Aorta (tissue), 5 donors: ENCODE measurements around the gene RAP1GAP2. TPM values are rescaled to one million over a fixed set of nuclear protein-coding genes. Genes with fewer than 3 reads are reported as not detected.
"Not testable (repeated sequence)": the region's sequence is repeated elsewhere in the genome, so short reads cannot be mapped to it uniquely, and the experiment has no call there.

Experiments used
- ATAC-seq: fragments of 200-7000 bp; cut with Tn5 transposase; one replicate; pipeline ENCODE4 v1.9.1; 2022; ENCODE audit warnings: moderate library complexity; ENCODE audit not compliant: low FRiP score
- DNase-seq, 2 donors: peaks; one replicate each; pipeline ENCODE4 v3.0.0-alpha.2; 2020
- H3K27ac ChIP-seq, 2 donors: one replicate each; pipeline ENCODE4 v1.5.1; 2013; ENCODE audit warnings: low read length in 2 of 2, mild to moderate bottlenecking in 2 of 2, moderate library complexity in 2 of 2, control low read depth in 1 of 2, inconsistent platforms in 1 of 2, low read depth in 1 of 2
- H3K27me3 ChIP-seq, 2 donors: one replicate each; pipeline ENCODE4 v1.6.1; 2013; ENCODE audit warnings: control low read depth in 1 of 2, low read length in 1 of 2, mild to moderate bottlenecking in 1 of 2, moderate library complexity in 1 of 2; ENCODE audit not compliant: insufficient read depth in 2 of 2, control insufficient read depth in 1 of 2
- H3K36me3 ChIP-seq, 2 donors: one replicate each; pipeline ENCODE4 v1.6.1; 2013; ENCODE audit warnings: control low read depth in 1 of 2, low read length in 1 of 2, mild to moderate bottlenecking in 1 of 2; ENCODE audit not compliant: insufficient read depth in 2 of 2, control insufficient read depth in 1 of 2
- H3K4me1 ChIP-seq, 2 donors: one replicate each; pipeline ENCODE4 v1.6.1; 2013; ENCODE audit warnings: low read length in 2 of 2, control low read depth in 1 of 2, mild to moderate bottlenecking in 1 of 2, moderate library complexity in 1 of 2; ENCODE audit not compliant: insufficient read depth in 2 of 2, control insufficient read depth in 1 of 2
- H3K4me3 ChIP-seq, 2 donors: one replicate each; pipeline ENCODE4 v1.5.1; 2013; ENCODE audit warnings: low read length in 2 of 2, control low read depth in 1 of 2, mild to moderate bottlenecking in 1 of 2
- H3K9me3 ChIP-seq: one replicate; pipeline ENCODE4 v1.6.1; 2013; ENCODE audit warnings: mild to moderate bottlenecking, low read length; ENCODE audit not compliant: control insufficient read depth
- WGBS, 2 donors: extraction: QIAGEN DNeasy Blood & Tissue Kit; methylation state at CpG; one replicate each; pipeline ENCODE4 v1.1.7; 2013; 5-methylcytosine and 5-hydroxymethylcytosine counted together
- intact Hi-C, 2 donors: fragments of 100-400 bp; cut with DNase I; formaldehyde crosslinking; loops; one replicate each; pipeline versions ENCODE4 v1.14.2 to v1.15.0; 2022
- polyA plus RNA-seq, 2 donors: library from polyadenylated mRNA; stranded (reverse); fragments of 200-250 nt; gene quantifications; one replicate each; pipeline ENCODE4 v1.2.3, GENCODE V29; 2013
- total RNA-seq, 2 donors: library from RNA; stranded (reverse); fragmentation: NEBNext Ultra II Directional; extraction: Animal tissue kit (Norgen Biotek cat#: 25700); gene quantifications; one replicate each; pipeline ENCODE4 v1.2.1, GENCODE V29; 2021
- donor health status: healthy with polysubstance abuse.
- donor health status: Bipolar disorder and iron deficiency.
- donor health status: DM: no; HTN: no; CAD: no.
- donor health status: DM: no; HTN: no; CAD: no.
- donor health status: DM: yes; HTN: yes; CAD: no.

The RAP1GAP2 gene
- total and polyA plus RNA-seq, 4 donors, result 2.0 to 7.7 (median 4.2) TPM

- no peaks in the 10 kb centered on the region for H3K36me3 ChIP-seq
- H3K9me3 ChIP-seq, result peaks cover 5% of the 10 kb centered on the region
- ATAC-seq (no peak), DNase-seq (no peak)
- H3K4me1 ChIP-seq, result no peaks in the 10 kb centered on the region
- WGBS, 2 donors, result 87 to 90% methylated on average over 4 of the region's 4 CpGs
- intact Hi-C loops, result no loop called here
- H3K4me3 ChIP-seq, result no peak overlapping the region
- no peak overlapping the region for H3K27ac ChIP-seq
- no peaks in the 10 kb centered on the region for H3K27me3 ChIP-seq
Observed at GRCh38 chr17:2783310-2784030, 12.8 kb upstream of the RAP1GAP2 start.

GRCh38 chr17:2784864-2785263 lies 11.4 kb upstream of the RAP1GAP2 start:
- no peak for DNase-seq
- 78 to 81% methylated on average over 8 of the region's 8 CpGs for WGBS, 2 donors

DNA sequence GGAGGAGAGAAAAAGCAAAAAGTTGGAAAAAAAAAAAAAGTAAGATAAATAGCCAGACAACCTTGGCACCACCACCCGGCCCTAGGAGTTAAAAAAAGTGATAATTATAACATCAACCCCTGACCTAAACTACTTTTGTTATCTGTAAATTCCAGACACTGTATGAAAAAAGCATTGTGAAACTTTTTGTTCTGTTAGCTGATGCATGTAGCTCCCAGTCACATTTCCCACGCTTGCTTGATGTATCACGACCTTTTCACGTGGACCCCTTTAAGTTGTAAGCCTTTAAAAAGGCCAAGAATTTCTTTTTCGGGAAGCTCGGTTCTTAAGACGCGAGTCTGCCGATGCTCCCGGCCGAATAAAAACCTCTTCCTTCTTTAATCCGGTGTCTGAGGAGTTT lies 10.9 kb upstream of the RAP1GAP2 start:
- 43 to 47% methylated on average over 12 of the region's 12 CpGs for WGBS, 2 donors
- ATAC-seq, intact Hi-C loops: not testable (repeated sequence)

More at GRCh38 chr17:2784864-2785263, 11.4 kb upstream of the RAP1GAP2 start:
- Histone ChIP-seq H3K36me3 (no peaks in the 10 kb centered on the region), H3K4me3 (no peak overlapping the region), H3K27ac (no peak overlapping the region), H3K27me3 (no peaks in the 10 kb centered on the region), H3K9me3 (peaks cover 5% of the 10 kb centered on the region), H3K4me1 (no peaks in the 10 kb centered on the region)
- no peak for ATAC-seq
- intact Hi-C loops, result no loop called here

DNA sequence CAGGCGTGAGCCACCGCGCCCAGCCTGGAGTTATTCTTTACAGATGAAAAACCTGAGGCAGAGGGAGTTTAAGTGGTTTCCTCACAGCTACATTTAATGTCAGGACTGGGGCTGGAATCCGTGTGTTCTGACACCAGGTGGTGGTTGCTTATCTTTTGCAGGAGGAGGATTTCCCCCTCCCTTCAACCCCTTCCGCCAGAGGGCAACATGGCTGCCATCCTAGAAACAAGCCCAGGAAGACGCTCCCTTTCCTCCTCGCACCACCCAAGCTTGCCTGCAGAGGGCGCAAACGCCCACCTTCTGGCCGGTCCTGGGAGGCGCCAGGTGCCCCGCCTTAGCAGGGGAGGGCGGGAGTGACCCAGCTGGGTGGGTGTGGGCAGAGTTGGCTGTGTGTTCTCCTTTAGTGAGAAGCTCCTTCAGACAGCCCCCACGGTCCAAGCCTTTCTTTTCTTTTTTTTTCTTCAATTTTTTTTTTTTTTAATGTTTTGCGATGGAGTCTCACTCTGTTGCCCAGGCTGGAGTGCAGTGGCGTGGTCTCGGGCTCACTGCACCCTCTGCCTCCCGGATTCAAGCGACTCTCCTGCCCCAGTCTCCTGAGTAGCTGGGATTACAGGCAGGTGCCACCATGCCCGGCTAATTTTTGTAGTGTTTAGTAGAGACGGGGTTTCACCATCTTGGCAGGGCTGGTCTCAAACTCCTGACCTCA lies 9.9 kb upstream of the RAP1GAP2 start:
- Histone ChIP-seq H3K27ac (no peak overlapping the region), H3K27me3 (no peaks in the 10 kb centered on the region), H3K4me1 (no peaks in the 10 kb centered on the region), H3K9me3 (peaks cover 5% of the 10 kb centered on the region), H3K4me3 (no peak overlapping the region), H3K36me3 (no peaks in the 10 kb centered on the region)
- ATAC-seq (peak; percentile 75), DNase-seq (peak; percentile 87 to 89)
- WGBS, 2 donors, result 35 to 40% methylated on average over 17 to 21 of the region's 21 CpGs
- intact Hi-C loops, result no loop called here

More for the DNA sequence above, 10.9 kb upstream of the RAP1GAP2 start:
- not testable (repeated sequence) for H3K9me3 ChIP-seq, H3K4me3 ChIP-seq, H3K4me1 ChIP-seq, H3K27me3 ChIP-seq, H3K27ac ChIP-seq, DNase-seq, H3K36me3 ChIP-seq

- no peak overlapping the region for H3K27ac ChIP-seq
- ATAC-seq (no peak), DNase-seq (no peak)
- WGBS, 2 donors, result 67 to 69% methylated on average over 3 of the region's 3 CpGs
- no peaks in the 10 kb centered on the region for H3K9me3 ChIP-seq
- H3K4me1 ChIP-seq, result no peaks in the 10 kb centered on the region
- no peak overlapping the region for H3K4me3 ChIP-seq
- no peaks in the 10 kb centered on the region for H3K27me3 ChIP-seq
- intact Hi-C loops, result no loop called here
- no peaks in the 10 kb centered on the region for H3K36me3 ChIP-seq
Observed at GRCh38 chr17:2789700-2790099, 6.5 kb upstream of the RAP1GAP2 start.

DNA sequence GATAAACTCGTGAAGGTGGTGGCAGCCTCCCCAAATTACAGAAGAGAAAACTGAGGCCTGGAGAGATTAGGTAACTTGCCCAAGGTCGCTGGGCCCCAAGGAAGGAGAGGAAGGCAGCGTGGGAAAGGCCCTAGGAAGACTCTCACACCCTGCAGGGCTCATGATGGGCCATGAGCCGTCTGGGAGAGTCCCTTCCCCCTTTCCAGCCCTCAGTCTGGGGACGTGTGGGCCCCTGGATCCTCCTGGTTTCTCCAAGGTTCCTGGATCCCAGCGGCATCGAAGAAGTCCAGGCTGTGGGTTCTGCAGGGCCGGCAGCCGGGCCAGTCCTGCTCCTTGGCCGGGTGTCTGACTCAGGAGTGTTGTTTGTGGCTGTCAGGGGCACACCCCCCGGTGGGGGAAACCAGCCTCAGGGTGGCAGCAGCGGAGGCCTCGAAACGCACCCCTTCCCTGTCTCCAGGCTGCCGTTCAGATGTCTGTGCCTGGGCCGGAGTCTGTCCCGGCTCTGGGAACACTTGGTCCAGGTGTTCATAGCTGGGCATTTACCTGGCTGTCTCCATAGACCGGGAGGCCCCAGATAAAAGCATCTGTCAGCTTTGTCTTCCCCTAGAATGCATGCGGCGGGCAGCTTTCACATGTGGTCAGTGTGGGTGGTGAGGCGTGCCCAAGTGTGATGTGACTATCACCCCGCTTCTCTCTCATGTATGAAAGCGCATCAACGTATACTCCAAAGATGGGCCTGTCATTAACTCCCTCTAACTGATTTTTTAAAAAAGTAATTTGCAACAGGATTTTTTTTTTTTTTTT lies 3.7 kb upstream of the RAP1GAP2 start:
- no peak for ATAC-seq
- Histone ChIP-seq H3K4me1 (no peaks in the 10 kb centered on the region), H3K9me3 (no peaks in the 10 kb centered on the region), H3K27me3 (no peaks in the 10 kb centered on the region), H3K4me3 (no peak overlapping the region), H3K27ac (no peak overlapping the region), H3K36me3 (no peaks in the 10 kb centered on the region)
- WGBS, 2 donors, result 63 to 64% methylated on average over 24 of the region's 24 CpGs
- no peak for DNase-seq
- intact Hi-C loops, result no loop called here

DNA sequence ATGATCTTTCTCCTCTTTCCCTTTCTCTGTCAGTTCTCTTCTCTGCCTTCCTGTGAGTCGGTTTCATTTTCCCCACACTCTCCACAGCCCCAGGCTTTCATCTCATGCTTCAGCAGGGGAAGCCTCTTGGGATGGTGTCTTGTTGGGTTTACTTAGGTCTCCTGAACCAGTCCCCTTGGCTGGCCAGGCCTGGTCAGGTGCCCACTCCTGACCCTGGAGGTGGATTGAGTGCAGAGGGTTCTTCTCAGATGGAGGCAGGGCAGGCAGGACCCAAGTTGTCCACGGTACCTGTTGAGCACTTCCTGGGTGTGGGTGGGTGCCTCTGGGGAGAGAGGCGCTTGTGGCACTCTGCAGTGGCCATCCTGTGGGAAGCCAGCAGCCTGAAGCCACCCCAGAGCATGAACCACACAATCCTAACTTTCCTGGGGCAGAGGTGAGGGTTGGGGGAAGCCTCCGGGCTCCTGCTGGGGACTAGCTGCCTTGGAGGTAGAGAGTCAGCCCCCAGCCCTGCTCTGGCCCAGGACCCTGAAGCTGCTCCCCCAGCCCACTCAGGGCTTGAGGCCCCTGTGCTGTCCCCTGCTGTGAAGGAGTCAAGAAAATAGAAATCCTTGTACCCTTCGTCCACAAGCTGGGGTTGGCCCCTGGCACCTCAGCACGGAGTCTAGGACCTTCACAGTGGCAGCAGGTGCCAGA lies 2.0 kb upstream of the RAP1GAP2 start:
- no peak overlapping the region for H3K4me3 ChIP-seq
- no peaks in the 10 kb centered on the region for H3K36me3 ChIP-seq
- DNase-seq (no peak), ATAC-seq (no peak)
- WGBS, 2 donors, result 69 to 75% methylated on average over 6 of the region's 6 CpGs
- intact Hi-C loops, result no loop called here
- no peaks in the 10 kb centered on the region for H3K4me1 ChIP-seq
- no peaks in the 10 kb centered on the region for H3K9me3 ChIP-seq
- no peaks in the 10 kb centered on the region for H3K27me3 ChIP-seq
- no peak overlapping the region for H3K27ac ChIP-seq

GRCh38 chr17:2795441-2796163 lies 636 bp upstream of the RAP1GAP2 start:
- Histone ChIP-seq H3K36me3 (no peaks in the 10 kb centered on the region), H3K4me3 (no peak overlapping the region), H3K4me1 (no peaks in the 10 kb centered on the region), H3K9me3 (no peaks in the 10 kb centered on the region), H3K27me3 (no peaks in the 10 kb centered on the region), H3K27ac (no peak overlapping the region)
- no peak for ATAC-seq
- intact Hi-C loops, result no loop called here
- DNase-seq, result no peak
- WGBS, 2 donors, result 84 to 85% methylated on average over 28 of the region's 28 CpGs
